A549 (cell line): Measurements from ENCODE around the gene RIC3. TPM values are rescaled to one million over a fixed set of nuclear protein-coding genes. Genes with fewer than 3 reads are reported as not detected.

Experiments used
- ATAC-seq, 2 experiments: fragments of 200-7000 bp in 1 of 2; fragments of >200 bp in 1 of 2; cut with Nextera tagmentation in 1 of 2; cut with Tn5 transposase in 1 of 2; 3 replicates each; pipeline versions ENCODE4 v1.8.0 to v1.9.1; 2018 to 2020; ENCODE audit warnings: mild to moderate bottlenecking in 1 of 2, moderate library complexity in 1 of 2
- CTCF ChIA-PET: fragments of 300-600 bp; sonication (Branson Sonifier 250); formaldehyde crosslinking; extraction: SDS; loops from one replicate; lab custom pipeline; 2021; ENCODE audit warnings: antibody characterized with exemption, inconsistent platforms; lab: Yijun Ruan, JAX
- POLR2A ChIA-PET: fragments of 350-600 bp; formaldehyde crosslinking; extraction: SDS; loops from one replicate; lab custom pipeline; 2021; ENCODE audit warnings: antibody characterized with exemption, inconsistent platforms; lab: Yijun Ruan, JAX
- DNase-seq, 2 experiments: peaks; one replicate each; pipeline versions ENCODE4 v3.0.0 to v3.0.0-alpha.2; 2011 to 2016; ENCODE audit warnings: low read depth in 1 of 2, low spot score in 1 of 2
- FAIRE-seq: peaks from 2 replicates; lab custom pipeline; 2011; peaks lifted over from hg19 to GRCh38; lab: Jason Lieb, UNC
- H3K27ac ChIP-seq, 2 experiments: fragments of >200 bp; sonication (Bioruptor Twin); formaldehyde crosslinking; 3 replicates each; pipeline ENCODE4 v1.5.1; 2016 to 2017
- H3K4me1 ChIP-seq: fragments of >200 bp; sonication (Bioruptor Twin); formaldehyde crosslinking; 3 replicates; pipeline ENCODE4 v1.6.1; 2016
- H3K4me2 ChIP-seq: fragments of >200 bp; sonication (Bioruptor Twin); formaldehyde crosslinking; 3 replicates; pipeline ENCODE4 v1.6.1; 2016
- H3K4me3 ChIP-seq: fragments of >200 bp; sonication (Bioruptor Twin); formaldehyde crosslinking; 3 replicates; pipeline ENCODE4 v1.5.1; 2016
- H3K9me3 ChIP-seq: fragments of >200 bp; sonication (Bioruptor Twin); formaldehyde crosslinking; 3 replicates; pipeline ENCODE4 v1.6.1; 2016
- BCL3 ChIP-seq: fragments of >200 bp; sonication (Bioruptor Twin); formaldehyde crosslinking; IDR thresholded peaks from 3 replicates; pipeline ENCODE4 v1.6.1; 2016
- CEBPB ChIP-seq, 2 experiments: fragments of >200 bp in 1 of 2; sonication (Bioruptor Twin) in 1 of 2; formaldehyde crosslinking in 1 of 2; IDR thresholded peaks; 2 replicates each; pipeline ENCODE4 v1.6.1; 2012 to 2016
- CHD2 ChIP-seq: fragments of 150-350 bp; IDR thresholded peaks from 2 replicates; pipeline ENCODE4 v1.6.1; 2014; ENCODE audit warnings: low read length; ENCODE audit not compliant: partially characterized antibody
- CHD4 ChIP-seq: fragments of 200-600 bp; sonication (generic); IDR thresholded peaks from 2 replicates; pipeline ENCODE4 v1.6.1; 2016; ENCODE audit warnings: antibody characterized with exemption, mild to moderate bottlenecking, borderline replicate concordance
- CTCF ChIP-seq: fragments of >200 bp; sonication (Bioruptor Twin); formaldehyde crosslinking; IDR thresholded peaks from 3 replicates; pipeline ENCODE4 v1.5.1; 2016
- E2F6 ChIP-seq: IDR thresholded peaks from 2 replicates; pipeline ENCODE4 v1.6.1; 2012; ENCODE audit warnings: low read depth, borderline replicate concordance
- EP300 ChIP-seq, 2 experiments: fragments of >200 bp; sonication (Bioruptor Twin); formaldehyde crosslinking; IDR thresholded peaks; 2 replicates in 1 of 2; 3 replicates in 1 of 2; pipeline ENCODE4 v1.6.1; 2016 to 2017
- FOSB ChIP-seq: fragments of 250-450 bp; sonication (Bioruptor Pico); IDR thresholded peaks from 2 replicates; pipeline ENCODE4 v1.5.0; 2020; ENCODE audit warnings: mild to moderate bottlenecking, moderate library complexity
- FOSL2 ChIP-seq, 2 experiments: fragments of 450-650 bp in 1 of 2; fragments of >200 bp in 1 of 2; sonication (Bioruptor Twin) in 1 of 2; formaldehyde crosslinking; IDR thresholded peaks; 2 replicates each; pipeline versions ENCODE4 v1.5.0 to v1.6.1; 2016 to 2020; ENCODE audit warnings: mild to moderate bottlenecking in 1 of 2, moderate library complexity in 1 of 2
- FOXS1 ChIP-seq: fragments of 250-450 bp; sonication (Bioruptor Pico); IDR thresholded peaks from 2 replicates; pipeline ENCODE4 v1.5.0; 2020; ENCODE audit warnings: mild to moderate bottlenecking, moderate library complexity
- GATA3 ChIP-seq: IDR thresholded peaks from 2 replicates; pipeline ENCODE4 v1.6.1; 2012; ENCODE audit warnings: borderline replicate concordance
- HES2 ChIP-seq: fragments of >200 bp; sonication (Bioruptor Twin); formaldehyde crosslinking; IDR thresholded peaks from 2 replicates; pipeline ENCODE4 v1.6.1; 2016
- HEYL ChIP-seq: fragments of 250-450 bp; sonication (Bioruptor Pico); IDR thresholded peaks from 2 replicates; pipeline ENCODE4 v1.8.0; 2021; ENCODE audit warnings: mild to moderate bottlenecking, moderate library complexity
- HMGXB4 ChIP-seq: fragments of 250-450 bp; sonication (Bioruptor Pico); IDR thresholded peaks from 2 replicates; pipeline ENCODE4 v1.5.0; 2021; ENCODE audit warnings: mild to moderate bottlenecking, moderate library complexity, borderline replicate concordance
- HOXB13 ChIP-seq: fragments of 250-450 bp; sonication (Bioruptor Pico); IDR thresholded peaks from 2 replicates; pipeline ENCODE4 v1.5.0; 2020; ENCODE audit warnings: low read depth, mild to moderate bottlenecking, moderate library complexity
- JUN ChIP-seq, 2 experiments: fragments of >200 bp; sonication (Bioruptor Twin); formaldehyde crosslinking; IDR thresholded peaks; 2 replicates in 1 of 2; 3 replicates in 1 of 2; pipeline ENCODE4 v1.6.1; 2016 to 2017
- JUNB ChIP-seq: fragments of >200 bp; sonication (Bioruptor Twin); formaldehyde crosslinking; IDR thresholded peaks from 2 replicates; pipeline ENCODE4 v1.6.1; 2016
- KDM5A ChIP-seq: fragments of 200-600 bp; sonication (generic); IDR thresholded peaks from 2 replicates; pipeline ENCODE4 v1.6.1; 2016; ENCODE audit warnings: antibody characterized with exemption, mild to moderate bottlenecking
- MAFK ChIP-seq: fragments of 450-650 bp; IDR thresholded peaks from 2 replicates; pipeline ENCODE4 v1.6.1; 2014; ENCODE audit not compliant: partially characterized antibody
- PBX3 ChIP-seq: IDR thresholded peaks from 2 replicates; pipeline ENCODE4 v1.6.1; 2012
- RAD21 ChIP-seq, 2 experiments: fragments of >200 bp in 1 of 2; sonication (Bioruptor Twin) in 1 of 2; formaldehyde crosslinking in 1 of 2; IDR thresholded peaks in 1 of 2; conservative IDR thresholded peaks in 1 of 2; 2 replicates in 1 of 2; 3 replicates in 1 of 2; pipeline ENCODE4 v1.6.1; 2012 to 2018; ENCODE audit warnings: inconsistent platforms in 1 of 2
- RFX5 ChIP-seq: fragments of 450-650 bp; IDR thresholded peaks from 2 replicates; pipeline ENCODE4 v1.7.1; 2014; ENCODE audit warnings: antibody characterized with exemption, mild to moderate bottlenecking, moderate library complexity
- SMC3 ChIP-seq: fragments of >200 bp; sonication (Bioruptor Twin); formaldehyde crosslinking; IDR thresholded peaks from 3 replicates; pipeline ENCODE4 v1.6.1; 2018; ENCODE audit warnings: inconsistent platforms
- SREBF2 ChIP-seq: fragments of 450-650 bp; IDR thresholded peaks from 2 replicates; pipeline ENCODE4 v1.6.1; 2014; ENCODE audit warnings: mild to moderate bottlenecking, moderate library complexity
- TFCP2L1 ChIP-seq: fragments of 250-450 bp; sonication (Bioruptor Pico); IDR thresholded peaks from 2 replicates; pipeline ENCODE4 v1.5.0; 2021; ENCODE audit warnings: mild to moderate bottlenecking
- USF2 ChIP-seq: fragments of 450-650 bp; IDR thresholded peaks from 2 replicates; pipeline ENCODE4 v1.6.1; 2014; ENCODE audit warnings: antibody characterized with exemption
- ZC3H11A ChIP-seq: fragments of 450-650 bp; IDR thresholded peaks from 2 replicates; pipeline ENCODE4 v1.6.1; 2014; ENCODE audit warnings: antibody characterized with exemption, mild to moderate bottlenecking
- ZFP36 ChIP-seq: fragments of 450-650 bp; IDR thresholded peaks from 2 replicates; pipeline ENCODE4 v1.6.1; 2014; ENCODE audit warnings: borderline replicate concordance; ENCODE audit not compliant: partially characterized antibody
- WGBS: methylation state at CpG from one replicate; pipeline ENCODE4 v1.1.6; 2017; ENCODE audit errors: missing lambda C conversion rate; 5-methylcytosine and 5-hydroxymethylcytosine counted together
- polyA plus RNA-seq, 4 experiments: library from polyadenylated mRNA; depleted of rRNA in 3 of 4; stranded (reverse); fragments of >200 nt; fragmentation: RNase III in 1 of 4; extraction: RNeasy Plus Mini Kit Qiagen cat#74134 plus additional on column Dnase treatment in 1 of 4; gene quantifications; 2 replicates in 3 of 4; 3 replicates in 1 of 4; pipeline ENCODE4 v1.2.3, GENCODE V29; 2011 to 2017

RIC3 gene
- polyA plus RNA-seq, 2 of the 4 experiments (the other 2 are of a cell fraction), result 1.7 to 3.2 TPM

- POLR2A ChIA-PET, result no interaction called here
Measured at GRCh38 chr11:8217926-8218325, 49.1 kb upstream of the RIC3 start.

GRCh38 chr11:8217136-8217535, 48.3 kb upstream of the RIC3 start:
- 41% methylated on average over 4 of the region's 4 CpGs for WGBS
- Histone ChIP-seq H3K4me2 (no peak overlapping the region), H3K4me1 (no peaks in the 10 kb centered on the region), H3K9me3 (no peaks in the 10 kb centered on the region), H3K27ac (no peak overlapping the region), H3K4me3 (no peak overlapping the region)
- FAIRE-seq (no peak), DNase-seq (no peak), ATAC-seq (no peak)
- TF ChIP-seq CTCF (no peak), PBX3 (no peak), GATA3 (no peak), CHD4 (no peak), HOXB13 (no peak), HMGXB4 (CRISPR knock-in tag) (no peak), CEBPB (IDR thresholded peaks at IDR 0.05) (no peak), BCL3 (no peak), JUN (IDR thresholded peaks at IDR 0.05) (no peak), HEYL (CRISPR knock-in tag) (no peak), RFX5 (no peak), ZC3H11A (no peak), SMC3 (no peak)
- ChIA-PET POLR2A (no interaction called here), CTCF (interaction anchor here (1.3 to 20.9 kb wide), 6 partner anchors 9 to 347 kb away, joined by 3 to 424 read pairs (median 41); partner anchors contain the start of gene LMO1)

More at GRCh38 chr11:8217926-8218325, 49.1 kb upstream of the RIC3 start:
- TF ChIP-seq SREBF2 (no peak), CHD2 (no peak), RAD21 (conservative IDR thresholded peaks at IDR 0.05 in 1 of 2, IDR thresholded peaks at IDR 0.05 in 1 of 2) (no peak), PBX3 (no peak), ZFP36 (no peak), HES2 (no peak), MAFK (no peak), E2F6 (no peak), CEBPB (IDR thresholded peaks at IDR 0.05) (no peak), USF2 (no peak), FOSB (CRISPR knock-in tag) (no peak), TFCP2L1 (CRISPR knock-in tag) (no peak), FOSL2 (IDR thresholded peaks at IDR 0.05) (no peak), FOSL2 (CRISPR knock-in tag; IDR thresholded peaks at IDR 0.05) (no peak), JUNB (no peak), EP300 (IDR thresholded peaks at IDR 0.05) (no peak), KDM5A (no peak), FOXS1 (CRISPR knock-in tag) (no peak)
- CTCF ChIA-PET, result interaction anchor here (0.6 to 20.9 kb wide), 11 partner anchors 10 to 347 kb away, joined by 3 to 424 read pairs (median 8); partner anchors contain the start of gene LMO1
- 74% methylated on average over 7 of the region's 11 CpGs for WGBS
- H3K4me3 ChIP-seq, result no peak overlapping the region
- no peak for ATAC-seq
- no peak for DNase-seq
- no peaks in the 10 kb centered on the region for H3K9me3 ChIP-seq
- H3K27ac ChIP-seq, result no peak overlapping the region
- no peaks in the 10 kb centered on the region for H3K4me1 ChIP-seq
- FAIRE-seq, result no peak
- no peak overlapping the region for H3K4me2 ChIP-seq
